ENCODE results near the gene YWHAG.
"Not testable (repeated sequence)": the region's sequence is repeated elsewhere in the genome, so short reads cannot be mapped to it uniquely, and the experiment has no call there.

YWHAG gene

GRCh38 chr7:76346097-76346496, 12.7 kb downstream of the YWHAG start:
- DNase-seq, result no peak

- no peak for DNase-seq
These were observed 14.9 kb downstream of the YWHAG start for GRCh38 chr7:76343931-76344321.

GRCh38 chr7:76343294-76343930, 15.4 kb downstream of the YWHAG start:
- no peak for DNase-seq

- no peak for DNase-seq
These were observed 16.6 kb downstream of the YWHAG start for GRCh38 chr7:76342222-76342621.

- DNase-seq, result no peak
These were observed 18.1 kb downstream of the YWHAG start for GRCh38 chr7:76340617-76341131.

- no peak for DNase-seq
These were observed 20.3 kb downstream of the YWHAG start for GRCh38 chr7:76338298-76339084.

- no peak for DNase-seq
These were observed 21.6 kb downstream of the YWHAG start for GRCh38 chr7:76337147-76337546.

GRCh38 chr7:76336094-76336493, 22.7 kb downstream of the YWHAG start:
- DNase-seq, result no peak

- DNase-seq, result not testable (repeated sequence)
These were observed 23.4 kb downstream of the YWHAG start for GRCh38 chr7:76335417-76335816.

GRCh38 chr7:76334320-76334967, 24.3 kb downstream of the YWHAG start:
- no peak for DNase-seq

GRCh38 chr7:76333511-76334101, 25.2 kb downstream of the YWHAG start:
- DNase-seq, result no peak

- DNase-seq, result no peak
These were observed 26.7 kb downstream of the YWHAG start for GRCh38 chr7:76332078-76332477.

- no peak for DNase-seq
These were observed 28.1 kb downstream of the YWHAG start for GRCh38 chr7:76330673-76331072.

- no peak for DNase-seq
These were observed 28.5 kb downstream of the YWHAG start for GRCh38 chr7:76330261-76330660.

GRCh38 chr7:76329479-76329878, 29.3 kb downstream of the YWHAG start:
- no peak for DNase-seq

GRCh38 chr7:76328389-76328788, 30.4 kb downstream of the YWHAG start:
- no peak for DNase-seq

GRCh38 chr7:76327610-76328009, 31.2 kb downstream of the YWHAG start:
- DNase-seq, result no peak

GRCh38 chr7:76326646-76327233, 32.1 kb downstream of the YWHAG start:
- DNase-seq, result no peak

- no peak for DNase-seq
These were observed 33.0 kb downstream of the YWHAG start for GRCh38 chr7:76325811-76326210.

GRCh38 chr7:76325092-76325491, 33.7 kb downstream of the YWHAG start:
- DNase-seq, result no peak

GRCh38 chr7:76318488-76319353, 40.1 kb downstream of the YWHAG start:
- peak; percentile 57 for DNase-seq
